ENCODE measurements around the gene IQSEC2.

The IQSEC2 gene

GRCh38 chrX:53223955-53224859 lies 57.2 kb downstream of the IQSEC2 start:
- peaks cover 8% of the 10 kb centered on the region for H3K36me3 ChIP-seq (ENCODE audit: control insufficient read depth, insufficient read depth, low read length)
- peak overlapping the region; percentile 89 for H3K4me3 ChIP-seq (ENCODE audit: low read length)
- peak overlapping the region; percentile 92 for H3K27ac ChIP-seq (ENCODE audit: low read depth, low read length)
- H3K4me1 ChIP-seq (ENCODE audit: control insufficient read depth, insufficient read depth, low read length), result peaks cover 15% of the 10 kb centered on the region
- H3K27me3 ChIP-seq (ENCODE audit: control insufficient read depth, insufficient read depth, low read length), result no peaks in the 10 kb centered on the region
- H3K9ac ChIP-seq (ENCODE audit: low read length), result peak overlapping the region; percentile 91

GRCh38 chrX:53223068-53223693 lies 58.2 kb downstream of the IQSEC2 start:
- Histone ChIP-seq H3K27me3 (ENCODE audit: control insufficient read depth, insufficient read depth, low read length) (no peaks in the 10 kb centered on the region), H3K27ac (ENCODE audit: low read depth, low read length) (no peak overlapping the region), H3K4me3 (ENCODE audit: low read length) (peak overlapping the region; percentile 89), H3K36me3 (ENCODE audit: control insufficient read depth, insufficient read depth, low read length) (peaks cover 18% of the 10 kb centered on the region), H3K4me1 (ENCODE audit: control insufficient read depth, insufficient read depth, low read length) (peaks cover 15% of the 10 kb centered on the region), H3K9ac (ENCODE audit: low read length) (peak overlapping the region; percentile 91)

Measured in rectal smooth muscle tissue (tissue), 1 donor.